ENCODE measurements around the gene HOXB5.

The HOXB5 gene

GRCh38 chr17:48559122-48559839 lies 34.3 kb downstream of the HOXB5 start:
- Histone ChIP-seq H3K27me3 (ENCODE audit: insufficient read depth, low read length, poor library complexity, severe bottlenecking) (no peaks in the 10 kb centered on the region), H3K9me3 (ENCODE audit: insufficient read depth, low read depth, low read length) (no peaks in the 10 kb centered on the region), H4K20me1 (ENCODE audit: insufficient read depth, low read length, poor library complexity, severe bottlenecking) (peaks cover 92% of the 10 kb centered on the region), H2AFZ (ENCODE audit: low read length) (no peak overlapping the region), H3K36me3 (ENCODE audit: insufficient read depth, low read length) (peaks cover 83% of the 10 kb centered on the region), H3K9me2 (replicated peaks; ENCODE audit: low read depth, low read length) (no peaks in the 10 kb centered on the region), H3K4me2 (ENCODE audit: low read depth, low read length, poor library complexity, severe bottlenecking) (peak overlapping the region; percentile 82), H3K4me3 (ENCODE audit: low read length, poor library complexity, severe bottlenecking) (no peak overlapping the region), H3K79me2 (ENCODE audit: insufficient read depth, low read length) (peaks cover 100% of the 10 kb centered on the region), H3K4me1 (ENCODE audit: insufficient read depth, low read length, poor library complexity, severe bottlenecking) (peaks cover 78% of the 10 kb centered on the region), H3K9ac (ENCODE audit: low read depth, low read length, poor library complexity, severe bottlenecking) (peak overlapping the region; percentile 43), H3F3A (ENCODE audit: low read depth) (peaks cover 11% of the 10 kb centered on the region)
- TF ChIP-seq CTCF (conservative IDR thresholded peaks at IDR 0.05; ENCODE audit: low read length) (no peak), EZH2phosphoT487 (IDR thresholded peaks at IDR 0.05; ENCODE audit: borderline replicate concordance) (no peak)

- H3K4me3 ChIP-seq (ENCODE audit: low read length, poor library complexity, severe bottlenecking): no peak overlapping the region
Observed at GRCh38 chr17:48558831-48559121, 34.8 kb downstream of the HOXB5 start.

GRCh38 chr17:48558057-48558830 lies 35.3 kb downstream of the HOXB5 start:
- Histone ChIP-seq H3K4me3 (ENCODE audit: low read length, poor library complexity, severe bottlenecking) (no peak overlapping the region), H3K27me3 (ENCODE audit: insufficient read depth, low read length, poor library complexity, severe bottlenecking) (no peaks in the 10 kb centered on the region), H3K4me1 (ENCODE audit: insufficient read depth, low read length, poor library complexity, severe bottlenecking) (peaks cover 72% of the 10 kb centered on the region), H3K9me2 (replicated peaks; ENCODE audit: low read depth, low read length) (no peaks in the 10 kb centered on the region), H2AFZ (ENCODE audit: low read length) (no peak overlapping the region), H3K36me3 (ENCODE audit: insufficient read depth, low read length) (peaks cover 86% of the 10 kb centered on the region), H3K9ac (ENCODE audit: low read depth, low read length, poor library complexity, severe bottlenecking) (peak overlapping the region; percentile 31), H4K20me1 (ENCODE audit: insufficient read depth, low read length, poor library complexity, severe bottlenecking) (peaks cover 95% of the 10 kb centered on the region), H3K9me3 (ENCODE audit: insufficient read depth, low read depth, low read length) (no peaks in the 10 kb centered on the region), H3K4me2 (ENCODE audit: low read depth, low read length, poor library complexity, severe bottlenecking) (peak overlapping the region; percentile 17), H3K79me2 (ENCODE audit: insufficient read depth, low read length) (peaks cover 100% of the 10 kb centered on the region), H3F3A (ENCODE audit: low read depth) (peaks cover 9% of the 10 kb centered on the region)
- TF ChIP-seq CTCF (conservative IDR thresholded peaks at IDR 0.05; ENCODE audit: low read length) (no peak), EZH2phosphoT487 (IDR thresholded peaks at IDR 0.05; ENCODE audit: borderline replicate concordance) (no peak)

More at GRCh38 chr17:48558831-48559121, 34.8 kb downstream of the HOXB5 start:
- peaks cover 77% of the 10 kb centered on the region for H3K4me1 ChIP-seq (ENCODE audit: insufficient read depth, low read length, poor library complexity, severe bottlenecking)
- no peak overlapping the region for H2AFZ ChIP-seq (ENCODE audit: low read length)
- peak overlapping the region; percentile 10 for H3K9ac ChIP-seq (ENCODE audit: low read depth, low read length, poor library complexity, severe bottlenecking)
- no peaks in the 10 kb centered on the region for H3K27me3 ChIP-seq (ENCODE audit: insufficient read depth, low read length, poor library complexity, severe bottlenecking)
- TF ChIP-seq EZH2phosphoT487 (IDR thresholded peaks at IDR 0.05; ENCODE audit: borderline replicate concordance): no peak
- no peak for TF ChIP-seq CTCF (conservative IDR thresholded peaks at IDR 0.05; ENCODE audit: low read length)
- H3K4me2 ChIP-seq (ENCODE audit: low read depth, low read length, poor library complexity, severe bottlenecking): peak overlapping the region; percentile 17
- H3K36me3 ChIP-seq (ENCODE audit: insufficient read depth, low read length): peaks cover 86% of the 10 kb centered on the region
- H3F3A ChIP-seq (ENCODE audit: low read depth): peaks cover 11% of the 10 kb centered on the region
- peaks cover 95% of the 10 kb centered on the region for H4K20me1 ChIP-seq (ENCODE audit: insufficient read depth, low read length, poor library complexity, severe bottlenecking)
- no peaks in the 10 kb centered on the region for H3K9me2 ChIP-seq (replicated peaks; ENCODE audit: low read depth, low read length)
- no peaks in the 10 kb centered on the region for H3K9me3 ChIP-seq (ENCODE audit: insufficient read depth, low read depth, low read length)
- peaks cover 100% of the 10 kb centered on the region for H3K79me2 ChIP-seq (ENCODE audit: insufficient read depth, low read length)

Measured in Loucy (cell line).